ENCODE data around the gene ATF6B. TPM values are rescaled to one million over a fixed set of nuclear protein-coding genes. Genes with fewer than 3 reads are reported as not detected.

Gene ATF6B
- total RNA-seq, 2 donors from 2014 or later, result 15.0 to 15.3 TPM

GRCh38 chr6:32152769-32153563 is 24.9 kb upstream of the ATF6B start:
- H3K36me3 ChIP-seq, result peaks cover 24% of the 10 kb centered on the region
- H3K27me3 ChIP-seq, result no peaks in the 10 kb centered on the region
- H3K4me1 ChIP-seq, result peaks cover 0 to 36% of the 10 kb centered on the region in 2 donors
- H3K27ac ChIP-seq, result peak overlapping the region; percentile 90 to 92
- H3K9me3 ChIP-seq, result no peaks in the 10 kb centered on the region
- DNase-seq (ENCODE audit: low spot score), result no peak
- H3K4me3 ChIP-seq, result peak overlapping the region; percentile 71 to 72
- no peak for TF ChIP-seq CTCF (IDR thresholded peaks at IDR 0.05)

GRCh38 chr6:32151863-32152768 is 24.1 kb upstream of the ATF6B start, which contains the start of gene PRRT1:
TSS of gene PRRT1 (minus strand) at chr6:32151939. CDS start at chr6:32151827, 112 bp downstream.
- TF ChIP-seq CTCF (IDR thresholded peaks at IDR 0.05), result no peak
- no peak for DNase-seq (ENCODE audit: low spot score)
- Histone ChIP-seq H3K27ac (peak within 1 kb of the TSS; percentile 90 to 92), H3K36me3 (peaks cover 15% of the 10 kb centered on the region), H3K4me1 (peaks cover 0 to 36% of the 10 kb centered on the region in 2 donors), H3K4me3 (peak within 1 kb of the TSS; percentile 23 to 71), H3K9me3 (no peaks in the 10 kb centered on the region), H3K27me3 (no peaks in the 10 kb centered on the region)

GRCh38 chr6:32151181-32151862 is 23.3 kb upstream of the ATF6B start:
- peak overlapping the region; percentile 90 to 92 for H3K27ac ChIP-seq
- H3K27me3 ChIP-seq, result no peaks in the 10 kb centered on the region
- peak overlapping the region; percentile 23 to 71 for H3K4me3 ChIP-seq
- H3K4me1 ChIP-seq, result peaks cover 0 to 36% of the 10 kb centered on the region in 2 donors
- H3K9me3 ChIP-seq, result no peaks in the 10 kb centered on the region
- peaks cover 7% of the 10 kb centered on the region for H3K36me3 ChIP-seq
- no peak for TF ChIP-seq CTCF (IDR thresholded peaks at IDR 0.05)
- DNase-seq (ENCODE audit: low spot score), result no peak

- H3K36me3 ChIP-seq, result no peaks in the 10 kb centered on the region
- no peak for DNase-seq (ENCODE audit: low spot score)
- H3K4me3 ChIP-seq, result peak overlapping the region in 1 of 2 donors; percentile 15
- peaks cover 0 to 31% of the 10 kb centered on the region in 2 donors for H3K4me1 ChIP-seq
- no peaks in the 10 kb centered on the region for H3K27me3 ChIP-seq
- no peak overlapping the region for H3K27ac ChIP-seq
- H3K9me3 ChIP-seq, result no peaks in the 10 kb centered on the region
- TF ChIP-seq CTCF (IDR thresholded peaks at IDR 0.05), result no peak
Observed at GRCh38 chr6:32149932-32150870, 22.2 kb upstream of the ATF6B start.
